HCT116 (cell line): ENCODE data around the gene HBG1. TPM values are rescaled to one million over a fixed set of nuclear protein-coding genes. Genes with fewer than 3 reads are reported as not detected.

Source experiments
- ATAC-seq: fragments of 200-7000 bp; cut with Tn5 transposase; 2 replicates; pipeline ENCODE4 v1.9.1; 2020; ENCODE audit warnings: mild to moderate bottlenecking, moderate library complexity
- BruUV-seq: library from RNA; stranded (reverse); fragments of 400-500 nt; replicated peaks from 2 replicates; lab custom pipeline; 2021; lab: Mats Ljungman, UMichigan
- CTCF ChIA-PET: fragments of 300-600 bp; sonication (Branson Sonifier 250); formaldehyde crosslinking; loops from one replicate; lab custom pipeline; 2021; ENCODE audit warnings: antibody characterized with exemption; lab: Charles Lee
- POLR2A ChIA-PET: fragments of 300-600, 350-600 bp; sonication (Branson Sonifier 250); formaldehyde crosslinking; loops from one replicate; lab custom pipeline; 2021; ENCODE audit warnings: antibody characterized with exemption; lab: Charles Lee
- RAD21 ChIA-PET, 2 experiments: fragments of 300-600 bp; sonication (Branson Sonifier 250); formaldehyde crosslinking; loops; one replicate each; lab custom pipeline; 2023; ENCODE audit warnings: low total read pairs in 2 of 2; ENCODE audit not compliant: uncharacterized antibody in 2 of 2, unreplicated experiment in 2 of 2, low non-redundant PET in 1 of 2; lab: Charles Lee
- DNase-seq: peaks from one replicate; pipeline ENCODE4 v3.0.0-alpha.2; 2010; ENCODE audit warnings: low read depth, low spot score
- H2AFZ ChIP-seq: fragments of 200-600 bp; shearing (Covaris generic), sonication (generic); 2 replicates; pipeline ENCODE4 v1.6.1; 2017; ENCODE audit warnings: low read depth, mixed run types, mixed read lengths, antibody characterized with exemption, low read length; ENCODE audit not compliant: poor library complexity, severe bottlenecking
- H3K27ac ChIP-seq: 2 replicates; pipeline ENCODE4 v1.5.1; 2012; ENCODE audit warnings: low read depth, low read length
- H3K27me3 ChIP-seq: fragments of 200-600 bp; sonication (generic); 2 replicates; pipeline ENCODE4 v1.6.1; 2016; ENCODE audit warnings: mixed run types, low read length, mixed read lengths; ENCODE audit not compliant: insufficient read depth
- H3K36me3 ChIP-seq, 2 experiments: fragments of 200-500 bp in 1 of 2; fragments of 200-600 bp in 1 of 2; sonication (Bioruptor generic) in 1 of 2; sonication (generic) in 1 of 2; 2 replicates each; pipeline versions ENCODE4 v1.5.1 to v1.6.1; 2014 to 2016; ENCODE audit warnings: low read length in 2 of 2, inconsistent platforms in 1 of 2, mixed read lengths in 1 of 2, mixed run types in 1 of 2; ENCODE audit not compliant: insufficient read depth in 2 of 2, control insufficient read depth in 1 of 2
- H3K4me1 ChIP-seq, 2 experiments: fragments of 200-600 bp in 1 of 2; sonication (generic) in 1 of 2; 2 replicates each; pipeline versions ENCODE4 v1.5.1 to v1.6.1; 2012 to 2017; ENCODE audit warnings: low read length in 2 of 2, inconsistent platforms in 1 of 2, mild to moderate bottlenecking in 1 of 2, mixed read lengths in 1 of 2, mixed run types in 1 of 2, moderate library complexity in 1 of 2; ENCODE audit not compliant: insufficient read depth in 2 of 2, control insufficient read depth in 1 of 2
- H3K4me2 ChIP-seq: fragments of 200-600 bp; sonication (generic); 2 replicates; pipeline ENCODE4 v1.6.1; 2017; ENCODE audit warnings: mixed run types, low read length, mixed read lengths
- H3K4me3 ChIP-seq, 2 experiments: fragments of 200-600 bp in 1 of 2; sonication (generic) in 1 of 2; replicated peaks in 1 of 2; 2 replicates each; pipeline ENCODE4 v1.5.1; 2011 to 2016; ENCODE audit warnings: low read length in 2 of 2, control low read depth in 1 of 2, low read depth in 1 of 2, mild to moderate bottlenecking in 1 of 2, mixed read lengths in 1 of 2, mixed run types in 1 of 2
- H3K79me2 ChIP-seq: fragments of 200-600 bp; sonication (generic); 2 replicates; pipeline ENCODE4 v1.6.1; 2017; ENCODE audit warnings: mild to moderate bottlenecking, mixed run types, low read length, moderate library complexity, mixed read lengths; ENCODE audit not compliant: insufficient read depth
- H3K9ac ChIP-seq: fragments of 200-600 bp; sonication (generic); 2 replicates; pipeline ENCODE4 v1.6.1; 2016; ENCODE audit warnings: low read length, mixed read lengths
- H3K9me2 ChIP-seq: fragments of 200-600 bp; sonication (generic), shearing (Covaris generic); 2 replicates; pipeline ENCODE4 v1.6.1; 2017; ENCODE audit warnings: mixed run types, mild to moderate bottlenecking, moderate library complexity; ENCODE audit not compliant: insufficient read depth
- H3K9me3 ChIP-seq, 2 experiments: fragments of 200-500 bp in 1 of 2; fragments of 200-600 bp in 1 of 2; sonication (Bioruptor generic) in 1 of 2; sonication (generic) in 1 of 2; 2 replicates each; pipeline ENCODE4 v1.6.1; 2014 to 2017; ENCODE audit warnings: low read length in 2 of 2, mixed read lengths in 2 of 2, inconsistent platforms in 1 of 2, low read depth in 1 of 2, mild to moderate bottlenecking in 1 of 2, mixed run types in 1 of 2, moderate library complexity in 1 of 2; ENCODE audit not compliant: control insufficient read depth in 1 of 2, insufficient read depth in 1 of 2
- H4K20me1 ChIP-seq: fragments of 200-600 bp; sonication (generic), shearing (Covaris generic); 2 replicates; pipeline ENCODE4 v1.6.1; 2017; ENCODE audit warnings: mixed run types, mild to moderate bottlenecking, moderate library complexity; ENCODE audit not compliant: insufficient read depth
- CBX3 ChIP-seq: IDR thresholded peaks from 2 replicates; pipeline ENCODE4 v1.6.1; 2012; ENCODE audit warnings: low read depth
- CEBPB ChIP-seq: IDR thresholded peaks from 2 replicates; pipeline ENCODE4 v1.6.1; 2012; ENCODE audit warnings: low read depth
- ELF1 ChIP-seq: IDR thresholded peaks from 2 replicates; pipeline ENCODE4 v1.6.1; 2012; ENCODE audit warnings: low read depth, borderline replicate concordance
- EZH2phosphoT487 ChIP-seq: fragments of 200-600 bp; IDR thresholded peaks from 2 replicates; pipeline ENCODE4 v1.6.1; 2018; ENCODE audit warnings: antibody characterized with exemption, borderline replicate concordance
- JUND ChIP-seq: IDR thresholded peaks from 2 replicates; pipeline ENCODE4 v1.6.1; 2012
- POLR2AphosphoS5 ChIP-seq: IDR thresholded peaks from 2 replicates; pipeline ENCODE4 v1.6.1; 2011; ENCODE audit warnings: mild to moderate bottlenecking, low read depth, low read length, moderate library complexity
- RAD21 ChIP-seq: IDR thresholded peaks from 2 replicates; pipeline ENCODE4 v1.6.1; 2012; ENCODE audit warnings: low read depth, mild to moderate bottlenecking
- TCF7L2 ChIP-seq: IDR thresholded peaks from 2 replicates; pipeline ENCODE4 v1.7.0; 2011; ENCODE audit warnings: borderline replicate concordance, inconsistent platforms; ENCODE audit not compliant: insufficient read depth, insufficient read length; ENCODE audit errors: extremely low read depth
- ZFX ChIP-seq: fragments of 450-650 bp; IDR thresholded peaks from 2 replicates; pipeline ENCODE4 v1.6.1; 2017
- ZNF274 ChIP-seq: fragments of 200-500 bp; sonication (Bioruptor generic); IDR thresholded peaks from 2 replicates; pipeline ENCODE4 v1.6.1; 2014; ENCODE audit warnings: mild to moderate bottlenecking, low read depth, low read length, inconsistent platforms
- intact Hi-C: fragments of 100-400 bp; cut with micrococcal nuclease; formaldehyde crosslinking; loops from 2 replicates; pipeline ENCODE4 v1.10.0; 2022
- total RNA-seq: library from RNA; stranded (reverse); gene quantifications from one replicate; pipeline ENCODE4 v1.2.1, GENCODE V29; 2021; ENCODE audit not compliant: unreplicated experiment
- TF ChIP-seq, protein P1 (sequence below): IDR thresholded peaks from 2 replicates; pipeline ENCODE4 v1.6.1; 2012; ENCODE audit warnings: low read depth
- TF ChIP-seq, protein P2 (sequence below), 3 experiments: fragments of 200-600 bp in 1 of 3; sonication (generic) in 1 of 3; IDR thresholded peaks in 2 of 3; conservative IDR thresholded peaks in 1 of 3; 2 replicates each; pipeline ENCODE4 v1.5.1; 2012 to 2017; ENCODE audit warnings: low read depth in 2 of 3, low read length in 2 of 3, antibody characterized with exemption in 1 of 3, borderline replicate concordance in 1 of 3, control low read depth in 1 of 3, mild to moderate bottlenecking in 1 of 3, mixed read lengths in 1 of 3, mixed run types in 1 of 3, moderate library complexity in 1 of 3; ENCODE audit not compliant: insufficient read depth in 1 of 3
- TF ChIP-seq, protein P3 (sequence below): IDR thresholded peaks from 2 replicates; pipeline ENCODE4 v1.6.1; 2011; ENCODE audit warnings: mild to moderate bottlenecking, low read length, moderate library complexity; ENCODE audit not compliant: insufficient replicate concordance; ENCODE audit errors: extremely low read depth
- TF ChIP-seq, protein P4 (sequence below): IDR thresholded peaks from 2 replicates; pipeline ENCODE4 v1.6.1; 2012

Gene HBG1
- total RNA-seq, 1 experiment from 2014 or later = 3.6 TPM

DNA sequence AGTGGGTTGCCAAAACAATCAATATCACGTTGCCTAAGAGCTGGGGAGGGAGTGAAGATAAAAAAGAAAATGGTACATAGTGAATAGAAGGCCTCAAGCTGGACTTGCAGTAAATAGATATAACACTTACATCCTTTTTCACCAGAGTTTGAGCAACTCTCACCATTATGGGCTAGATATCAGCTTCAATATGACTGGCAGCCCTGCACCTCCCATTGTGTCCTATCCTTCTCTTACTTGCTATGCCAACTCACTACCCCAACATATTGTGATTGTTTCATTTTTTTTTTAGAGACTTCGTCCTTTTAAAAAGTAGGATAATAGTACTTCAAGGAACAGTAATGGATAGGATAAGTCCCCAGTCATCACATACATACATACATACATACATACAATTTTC, 7.4 kb downstream of the HBG1 start:
- Histone ChIP-seq H3K4me2 (no peak overlapping the region), H3K9me3 (no peaks in the 10 kb centered on the region), H3K36me3 (no peaks in the 10 kb centered on the region), H3K9me2 (no peaks in the 10 kb centered on the region), H3K4me1 (no peaks in the 10 kb centered on the region), H4K20me1 (no peaks in the 10 kb centered on the region), H3K4me3 (no peak overlapping the region), H3K27me3 (peaks cover 78% of the 10 kb centered on the region), H2AFZ (no peak overlapping the region), H3K27ac (no peak overlapping the region), H3K79me2 (no peaks in the 10 kb centered on the region), H3K9ac (no peak overlapping the region)
- no peak for DNase-seq
- ChIA-PET RAD21 (no interaction called here), CTCF (no interaction called here), POLR2A (no interaction called here)
- TF ChIP-seq CBX3 (no peak), RAD21 (no peak), CEBPB (no peak), ELF1 (no peak), TCF7L2 (no peak), ZNF274 (no peak), EZH2phosphoT487 (no peak), ZFX (no peak), POLR2AphosphoS5 (no peak), JUND (no peak)
- TF ChIP-seq, protein P1, sequence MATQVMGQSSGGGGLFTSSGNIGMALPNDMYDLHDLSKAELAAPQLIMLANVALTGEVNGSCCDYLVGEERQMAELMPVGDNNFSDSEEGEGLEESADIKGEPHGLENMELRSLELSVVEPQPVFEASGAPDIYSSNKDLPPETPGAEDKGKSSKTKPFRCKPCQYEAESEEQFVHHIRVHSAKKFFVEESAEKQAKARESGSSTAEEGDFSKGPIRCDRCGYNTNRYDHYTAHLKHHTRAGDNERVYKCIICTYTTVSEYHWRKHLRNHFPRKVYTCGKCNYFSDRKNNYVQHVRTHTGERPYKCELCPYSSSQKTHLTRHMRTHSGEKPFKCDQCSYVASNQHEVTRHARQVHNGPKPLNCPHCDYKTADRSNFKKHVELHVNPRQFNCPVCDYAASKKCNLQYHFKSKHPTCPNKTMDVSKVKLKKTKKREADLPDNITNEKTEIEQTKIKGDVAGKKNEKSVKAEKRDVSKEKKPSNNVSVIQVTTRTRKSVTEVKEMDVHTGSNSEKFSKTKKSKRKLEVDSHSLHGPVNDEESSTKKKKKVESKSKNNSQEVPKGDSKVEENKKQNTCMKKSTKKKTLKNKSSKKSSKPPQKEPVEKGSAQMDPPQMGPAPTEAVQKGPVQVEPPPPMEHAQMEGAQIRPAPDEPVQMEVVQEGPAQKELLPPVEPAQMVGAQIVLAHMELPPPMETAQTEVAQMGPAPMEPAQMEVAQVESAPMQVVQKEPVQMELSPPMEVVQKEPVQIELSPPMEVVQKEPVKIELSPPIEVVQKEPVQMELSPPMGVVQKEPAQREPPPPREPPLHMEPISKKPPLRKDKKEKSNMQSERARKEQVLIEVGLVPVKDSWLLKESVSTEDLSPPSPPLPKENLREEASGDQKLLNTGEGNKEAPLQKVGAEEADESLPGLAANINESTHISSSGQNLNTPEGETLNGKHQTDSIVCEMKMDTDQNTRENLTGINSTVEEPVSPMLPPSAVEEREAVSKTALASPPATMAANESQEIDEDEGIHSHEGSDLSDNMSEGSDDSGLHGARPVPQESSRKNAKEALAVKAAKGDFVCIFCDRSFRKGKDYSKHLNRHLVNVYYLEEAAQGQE = no peak
- TF ChIP-seq, protein P2, sequence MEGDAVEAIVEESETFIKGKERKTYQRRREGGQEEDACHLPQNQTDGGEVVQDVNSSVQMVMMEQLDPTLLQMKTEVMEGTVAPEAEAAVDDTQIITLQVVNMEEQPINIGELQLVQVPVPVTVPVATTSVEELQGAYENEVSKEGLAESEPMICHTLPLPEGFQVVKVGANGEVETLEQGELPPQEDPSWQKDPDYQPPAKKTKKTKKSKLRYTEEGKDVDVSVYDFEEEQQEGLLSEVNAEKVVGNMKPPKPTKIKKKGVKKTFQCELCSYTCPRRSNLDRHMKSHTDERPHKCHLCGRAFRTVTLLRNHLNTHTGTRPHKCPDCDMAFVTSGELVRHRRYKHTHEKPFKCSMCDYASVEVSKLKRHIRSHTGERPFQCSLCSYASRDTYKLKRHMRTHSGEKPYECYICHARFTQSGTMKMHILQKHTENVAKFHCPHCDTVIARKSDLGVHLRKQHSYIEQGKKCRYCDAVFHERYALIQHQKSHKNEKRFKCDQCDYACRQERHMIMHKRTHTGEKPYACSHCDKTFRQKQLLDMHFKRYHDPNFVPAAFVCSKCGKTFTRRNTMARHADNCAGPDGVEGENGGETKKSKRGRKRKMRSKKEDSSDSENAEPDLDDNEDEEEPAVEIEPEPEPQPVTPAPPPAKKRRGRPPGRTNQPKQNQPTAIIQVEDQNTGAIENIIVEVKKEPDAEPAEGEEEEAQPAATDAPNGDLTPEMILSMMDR (IDR thresholded peaks at IDR 0.05 in 2 of 3, conservative IDR thresholded peaks at IDR 0.05 in 1 of 3; ENCODE audit: borderline replicate concordance in 1 of 3, insufficient read depth in 1 of 3, low read depth in 2 of 3, low read length in 2 of 3) = no peak
- TF ChIP-seq, protein P3, sequence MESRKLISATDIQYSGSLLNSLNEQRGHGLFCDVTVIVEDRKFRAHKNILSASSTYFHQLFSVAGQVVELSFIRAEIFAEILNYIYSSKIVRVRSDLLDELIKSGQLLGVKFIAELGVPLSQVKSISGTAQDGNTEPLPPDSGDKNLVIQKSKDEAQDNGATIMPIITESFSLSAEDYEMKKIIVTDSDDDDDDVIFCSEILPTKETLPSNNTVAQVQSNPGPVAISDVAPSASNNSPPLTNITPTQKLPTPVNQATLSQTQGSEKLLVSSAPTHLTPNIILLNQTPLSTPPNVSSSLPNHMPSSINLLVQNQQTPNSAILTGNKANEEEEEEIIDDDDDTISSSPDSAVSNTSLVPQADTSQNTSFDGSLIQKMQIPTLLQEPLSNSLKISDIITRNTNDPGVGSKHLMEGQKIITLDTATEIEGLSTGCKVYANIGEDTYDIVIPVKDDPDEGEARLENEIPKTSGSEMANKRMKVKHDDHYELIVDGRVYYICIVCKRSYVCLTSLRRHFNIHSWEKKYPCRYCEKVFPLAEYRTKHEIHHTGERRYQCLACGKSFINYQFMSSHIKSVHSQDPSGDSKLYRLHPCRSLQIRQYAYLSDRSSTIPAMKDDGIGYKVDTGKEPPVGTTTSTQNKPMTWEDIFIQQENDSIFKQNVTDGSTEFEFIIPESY = no peak
- TF ChIP-seq, protein P4, sequence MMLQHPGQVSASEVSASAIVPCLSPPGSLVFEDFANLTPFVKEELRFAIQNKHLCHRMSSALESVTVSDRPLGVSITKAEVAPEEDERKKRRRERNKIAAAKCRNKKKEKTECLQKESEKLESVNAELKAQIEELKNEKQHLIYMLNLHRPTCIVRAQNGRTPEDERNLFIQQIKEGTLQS = no peak
- BruUV-seq = no TSS peak
- ATAC-seq = no peak
- intact Hi-C loops = no loop called here
